ENCODE data around the gene SLC12A4. TPM values are rescaled to one million over a fixed set of nuclear protein-coding genes. Genes with fewer than 3 reads are reported as not detected.

Gene SLC12A4
- total and polyA plus RNA-seq, 2 experiments from 2014 or later = 19.9 to 53.0 TPM

GRCh38 chr16:68005211-68005610, 36.8 kb upstream of the SLC12A4 start:
- Histone ChIP-seq H3K79me2 (replicated peaks; ENCODE audit: insufficient read depth) (no peaks in the 10 kb centered on the region), H4K20me1 (replicated peaks; ENCODE audit: insufficient read depth) (no peaks in the 10 kb centered on the region), H3K27me3 (ENCODE audit: insufficient read depth) (no peaks in the 10 kb centered on the region), H3K4me1 (ENCODE audit: insufficient read depth) (no peaks in the 10 kb centered on the region), H3K4me3 (no peak overlapping the region), H3K36me3 (ENCODE audit: insufficient read depth) (no peaks in the 10 kb centered on the region), H3K27ac (ENCODE audit: low read depth) (no peak overlapping the region), H3F3A (replicated peaks; ENCODE audit: low read depth) (no peaks in the 10 kb centered on the region), H2AFZ (peak overlapping the region; percentile 92), H3K9me2 (ENCODE audit: insufficient read depth) (0 out of 2 replicates have a peak, but pooled peaks cover 4% of the 10 kb centered on the region), H3K4me2 (no peak overlapping the region)
- H3K4me1 Mint-ChIP-seq = peaks cover 15% of the 10 kb centered on the region
- H3K9me3 Mint-ChIP-seq = no peaks in the 10 kb centered on the region
- TF ChIP-seq JUNB (IDR thresholded peaks at IDR 0.05; ENCODE audit: unreplicated experiment) (no peak), CTCF (conservative IDR thresholded peaks at IDR 0.05; ENCODE audit: low read depth in 2 of 2) (no peak), EZH2phosphoT487 (IDR thresholded peaks at IDR 0.05; ENCODE audit: unreplicated experiment) (no peak), ZNF462 (CRISPR knock-in tag; IDR thresholded peaks at IDR 0.05) (no peak), NANOG (IDR thresholded peaks at IDR 0.05; ENCODE audit: borderline replicate concordance) (no peak), STAT1 (IDR thresholded peaks at IDR 0.05; ENCODE audit: unreplicated experiment) (no peak), EZH2 (IDR thresholded peaks at IDR 0.05; ENCODE audit: low read depth, unreplicated experiment) (no peak), ZNF331 (CRISPR knock-in tag; IDR thresholded peaks at IDR 0.05; ENCODE audit: low read depth) (no peak)
- no peaks in the 10 kb centered on the region for H3K36me3 Mint-ChIP-seq (ENCODE audit: low read depth)
- DNase-seq (ENCODE audit: low spot score) (no peak), ATAC-seq (no peak; the same call in 2 of the 3 replicates)
- peaks cover 11% of the 10 kb centered on the region for H3K27me3 Mint-ChIP-seq (ENCODE audit: insufficient read depth, low read depth, poor library complexity)
- no peak overlapping the region for H3K27ac Mint-ChIP-seq
- H3K4me3 Mint-ChIP-seq = no peak overlapping the region
